CD14-positive monocyte (primary cell): ENCODE results near the gene ZDHHC19. TPM values are rescaled to one million over a fixed set of nuclear protein-coding genes. Genes with fewer than 3 reads are reported as not detected.

Source experiments
- DNase-seq, 3 donors: peaks; one replicate each; pipeline ENCODE4 v3.0.0-alpha.2; 2011 to 2022
- H2AFZ ChIP-seq: 2 replicates; pipeline ENCODE4 v1.6.0; 2012; ENCODE audit warnings: mild to moderate bottlenecking, low read depth, low read length, inconsistent platforms; ENCODE audit not compliant: insufficient read depth, poor library complexity, severe bottlenecking
- H3K27ac ChIP-seq, 2 donors: 1 replicate in 1 of 2; 2 replicates in 1 of 2; pipeline ENCODE4 v1.5.1; 2012 to 2013; ENCODE audit warnings: low read length in 2 of 2, control low read depth in 1 of 2, inconsistent platforms in 1 of 2, low read depth in 1 of 2, mild to moderate bottlenecking in 1 of 2
- H3K27me3 ChIP-seq, 2 donors: one replicate each; pipeline versions ENCODE4 v1.6.0 to v1.6.1; 2011 to 2013; ENCODE audit warnings: low read length in 2 of 2; ENCODE audit not compliant: control insufficient read depth in 2 of 2, insufficient read depth in 2 of 2
- H3K36me3 ChIP-seq, 2 donors: replicated peaks in 1 of 2; 1 replicate in 1 of 2; 2 replicates in 1 of 2; pipeline versions ENCODE4 v1.5.1 to v1.6.1; 2012 to 2013; ENCODE audit warnings: low read length in 2 of 2, control low read depth in 1 of 2, inconsistent platforms in 1 of 2, mild to moderate bottlenecking in 1 of 2; ENCODE audit not compliant: insufficient read depth in 2 of 2, control insufficient read depth in 1 of 2
- H3K4me1 ChIP-seq, 2 donors: 1 replicate in 1 of 2; 2 replicates in 1 of 2; pipeline versions ENCODE4 v1.5.1 to v1.6.1; 2012 to 2013; ENCODE audit warnings: low read length in 2 of 2, control low read depth in 1 of 2, inconsistent platforms in 1 of 2, mild to moderate bottlenecking in 1 of 2, moderate library complexity in 1 of 2; ENCODE audit not compliant: insufficient read depth in 2 of 2, control insufficient read depth in 1 of 2
- H3K4me2 ChIP-seq: replicated peaks from 2 replicates; pipeline ENCODE3; 2012; ENCODE audit warnings: low read length, moderate library complexity, mild to moderate bottlenecking; ENCODE audit not compliant: poor library complexity, severe bottlenecking; ENCODE audit errors: extremely low read depth
- H3K4me3 ChIP-seq, 3 experiments: fragments of 200-600 bp in 1 of 3; sonication (generic) in 1 of 3; replicated peaks in 1 of 3; 1 replicate in 2 of 3; 2 replicates in 1 of 3; pipeline ENCODE4 v1.5.1; 2011 to 2013; ENCODE audit warnings: low read length in 3 of 3, mild to moderate bottlenecking in 3 of 3, control low read depth in 2 of 3, low read depth in 2 of 3, inconsistent platforms in 1 of 3, moderate library complexity in 1 of 3
- H3K79me2 ChIP-seq: 2 replicates; pipeline ENCODE4 v1.6.0; 2012; ENCODE audit warnings: mild to moderate bottlenecking, control low read depth, inconsistent platforms, low read length, moderate library complexity; ENCODE audit not compliant: insufficient read depth
- H3K9ac ChIP-seq: 2 replicates; pipeline ENCODE4 v1.6.0; 2017; ENCODE audit warnings: low read length, mild to moderate bottlenecking; ENCODE audit not compliant: insufficient read depth, poor library complexity, severe bottlenecking
- H3K9me3 ChIP-seq, 2 donors: replicated peaks in 1 of 2; 1 replicate in 1 of 2; 2 replicates in 1 of 2; pipeline versions ENCODE4 v1.5.1 to v1.6.1; 2012 to 2013; ENCODE audit warnings: low read length in 2 of 2, control low read depth in 1 of 2; ENCODE audit not compliant: control insufficient read depth in 1 of 2, insufficient read depth in 1 of 2
- H4K20me1 ChIP-seq: 2 replicates; pipeline ENCODE4 v1.6.0; 2012; ENCODE audit warnings: mild to moderate bottlenecking, low read length, control low read depth, moderate library complexity; ENCODE audit not compliant: insufficient read depth
- H3K27ac Mint-ChIP-seq, 7 donors: one replicate each; pipeline ENCODE4 v1.8.0; 2020; ENCODE audit warnings: mild to moderate bottlenecking in 7 of 7, mixed read lengths in 7 of 7, moderate library complexity in 6 of 7, inconsistent platforms in 2 of 7
- H3K27me3 Mint-ChIP-seq, 3 donors: one replicate each; pipeline ENCODE4 v1.8.0; 2021 to 2022; ENCODE audit warnings: low read depth in 3 of 3, mild to moderate bottlenecking in 3 of 3, mixed read lengths in 3 of 3, moderate library complexity in 3 of 3, inconsistent platforms in 1 of 3
- H3K36me3 Mint-ChIP-seq, 2 donors: one replicate each; pipeline ENCODE4 v1.8.0; 2020; ENCODE audit warnings: mixed read lengths in 2 of 2, inconsistent platforms in 1 of 2, mild to moderate bottlenecking in 1 of 2
- H3K4me1 Mint-ChIP-seq: one replicate; pipeline ENCODE4 v1.8.0; 2020; ENCODE audit warnings: mild to moderate bottlenecking, mixed read lengths
- H3K4me3 Mint-ChIP-seq, 2 donors: one replicate each; pipeline ENCODE4 v1.8.0; 2020; ENCODE audit warnings: mild to moderate bottlenecking in 2 of 2, mixed read lengths in 2 of 2, moderate library complexity in 1 of 2
- H3K9me3 Mint-ChIP-seq, 7 donors: one replicate each; pipeline ENCODE4 v1.8.0; 2020 to 2022; ENCODE audit warnings: mixed read lengths in 7 of 7, mild to moderate bottlenecking in 6 of 7, moderate library complexity in 6 of 7, inconsistent platforms in 2 of 7
- WGBS: methylation state at CpG from one replicate; pipeline ENCODE4 v1.1.5; 2013; ENCODE audit warnings: missing lambda C conversion rate; ENCODE audit not compliant: insufficient coverage; 5-methylcytosine and 5-hydroxymethylcytosine counted together
- intact Hi-C, 2 donors: fragments of 100-400 bp; cut with micrococcal nuclease; formaldehyde crosslinking; loops; one replicate each; pipeline versions ENCODE4 v1.15.0 to v1.15.1; 2023
- polyA plus RNA-seq, 3 donors: library from polyadenylated mRNA; depleted of rRNA in 1 of 3; unstranded in 2 of 3; stranded (reverse) in 1 of 3; fragments of 300-500 nt in 2 of 3; fragments of >200 nt in 1 of 3; fragmentation: Illumina TruSeq in 2 of 3; gene quantifications; 1 replicate in 2 of 3; 2 replicates in 1 of 3; pipeline ENCODE4 v1.2.3, GENCODE V29; 2012 to 2021
- TF ChIP-seq, protein P1 (sequence below): fragments of 200-600 bp; IDR thresholded peaks from one replicate; pipeline ENCODE4 v1.8.0; 2022; ENCODE audit warnings: antibody characterized with exemption, mild to moderate bottlenecking

The ZDHHC19 gene
- polyA plus RNA-seq, 3 donors, result not detected

DNA sequence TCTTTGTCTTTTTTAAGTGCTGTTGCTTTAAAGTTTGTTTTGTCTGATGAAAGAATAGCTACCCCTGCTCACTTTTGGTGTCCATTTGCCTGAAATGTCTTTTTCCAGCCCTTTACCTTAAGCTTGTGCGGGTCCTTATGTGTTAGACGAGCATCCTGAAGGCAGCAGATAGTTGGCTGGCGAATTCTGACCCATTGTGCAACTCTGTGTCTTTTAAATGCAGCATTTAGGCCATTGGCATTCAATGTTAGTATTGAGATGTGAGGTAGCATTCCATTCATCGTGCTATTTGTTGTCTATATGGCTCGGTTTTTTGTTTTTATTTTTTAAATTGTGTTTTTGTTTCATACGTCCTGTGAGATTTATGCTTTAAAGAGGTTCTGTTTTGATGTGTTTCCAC lies 55.0 kb downstream of the ZDHHC19 start:
- H3K79me2 ChIP-seq, result no peaks in the 10 kb centered on the region
- H3K4me1 ChIP-seq, result peaks cover 12 to 13% of the 10 kb centered on the region in 2 donors
- Mint-ChIP-seq H3K4me1 (peaks cover 22% of the 10 kb centered on the region), H3K4me3 (no peak overlapping the region), H3K27ac (no peak overlapping the region), H3K27me3 (peaks cover 0 to 2% (median 0%) of the 10 kb centered on the region in 3 donors), H3K9me3 (peaks cover 0 to 3% (median 0%) of the 10 kb centered on the region in 7 donors), H3K36me3 (no peaks in the 10 kb centered on the region)
- H3K9me3 ChIP-seq, result no peaks in the 10 kb centered on the region
- H3K9ac ChIP-seq, result no peak overlapping the region
- H3K4me3 ChIP-seq, result no peak overlapping the region
- DNase-seq, result no peak
- WGBS, result 95% methylated on average over 4 of the region's 6 CpGs
- H2AFZ ChIP-seq, result no peak overlapping the region
- no peaks in the 10 kb centered on the region for H3K36me3 ChIP-seq
- no peaks in the 10 kb centered on the region for H3K27me3 ChIP-seq
- H3K4me2 ChIP-seq, result no peak overlapping the region
- TF ChIP-seq, protein P1, sequence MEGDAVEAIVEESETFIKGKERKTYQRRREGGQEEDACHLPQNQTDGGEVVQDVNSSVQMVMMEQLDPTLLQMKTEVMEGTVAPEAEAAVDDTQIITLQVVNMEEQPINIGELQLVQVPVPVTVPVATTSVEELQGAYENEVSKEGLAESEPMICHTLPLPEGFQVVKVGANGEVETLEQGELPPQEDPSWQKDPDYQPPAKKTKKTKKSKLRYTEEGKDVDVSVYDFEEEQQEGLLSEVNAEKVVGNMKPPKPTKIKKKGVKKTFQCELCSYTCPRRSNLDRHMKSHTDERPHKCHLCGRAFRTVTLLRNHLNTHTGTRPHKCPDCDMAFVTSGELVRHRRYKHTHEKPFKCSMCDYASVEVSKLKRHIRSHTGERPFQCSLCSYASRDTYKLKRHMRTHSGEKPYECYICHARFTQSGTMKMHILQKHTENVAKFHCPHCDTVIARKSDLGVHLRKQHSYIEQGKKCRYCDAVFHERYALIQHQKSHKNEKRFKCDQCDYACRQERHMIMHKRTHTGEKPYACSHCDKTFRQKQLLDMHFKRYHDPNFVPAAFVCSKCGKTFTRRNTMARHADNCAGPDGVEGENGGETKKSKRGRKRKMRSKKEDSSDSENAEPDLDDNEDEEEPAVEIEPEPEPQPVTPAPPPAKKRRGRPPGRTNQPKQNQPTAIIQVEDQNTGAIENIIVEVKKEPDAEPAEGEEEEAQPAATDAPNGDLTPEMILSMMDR, result no peak
- no peak overlapping the region for H3K27ac ChIP-seq
- H4K20me1 ChIP-seq, result no peaks in the 10 kb centered on the region
- intact Hi-C loops, result loop anchor here in 1 of 2 donors (5.0 kb wide), 1 partner anchor 36 kb away; no protein-coding TSS in a partner anchor

DNA sequence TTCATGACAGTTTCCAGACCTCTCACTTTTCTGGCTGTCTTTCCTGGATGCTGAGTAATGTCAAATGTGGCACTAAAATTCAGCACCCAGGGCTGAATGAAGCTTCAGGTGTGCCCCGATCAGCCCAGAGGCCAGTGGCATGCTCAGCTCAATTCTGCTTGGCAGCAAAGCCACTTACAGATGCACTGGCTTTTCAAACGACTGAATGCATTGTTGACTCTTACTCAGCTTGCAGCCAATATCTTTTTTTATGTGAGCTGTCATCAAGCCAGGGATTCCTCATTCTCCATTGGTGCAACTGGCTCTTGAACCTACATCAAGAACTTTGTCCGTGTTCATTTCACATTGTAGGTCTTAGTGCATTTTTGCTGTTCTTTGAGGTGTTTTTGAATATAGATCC lies 60.7 kb downstream of the ZDHHC19 start:
- intact Hi-C loops, result loop anchor here in 1 of 2 donors (5.0 kb wide), 1 partner anchor 42 kb away; no protein-coding TSS in a partner anchor
- Histone ChIP-seq H4K20me1 (no peaks in the 10 kb centered on the region), H3K9me3 (peaks cover 0 to 7% of the 10 kb centered on the region in 2 donors), H3K4me3 (no peak overlapping the region), H2AFZ (no peak overlapping the region), H3K4me1 (peaks cover 8 to 14% of the 10 kb centered on the region in 2 donors), H3K9ac (no peak overlapping the region), H3K4me2 (no peak overlapping the region), H3K36me3 (no peaks in the 10 kb centered on the region), H3K27ac (peak overlapping the region in 1 of 2 donors; percentile 22), H3K79me2 (no peaks in the 10 kb centered on the region), H3K27me3 (no peaks in the 10 kb centered on the region)
- Mint-ChIP-seq H3K4me1 (peaks cover 27% of the 10 kb centered on the region), H3K36me3 (peaks cover 0 to 6% of the 10 kb centered on the region in 2 donors), H3K4me3 (no peak overlapping the region), H3K27me3 (peaks cover 0 to 4% (median 2%) of the 10 kb centered on the region in 3 donors), H3K9me3 (peaks cover 0 to 14% (median 11%) of the 10 kb centered on the region in 7 donors), H3K27ac (peak overlapping the region in 4 of 7 donors; percentile 65 to 87 (median 80))
- no peak for DNase-seq
- TF ChIP-seq, protein P1, result no peak
- 94% methylated on average over 2 of the region's 3 CpGs for WGBS
